B cell (primary cell): ENCODE measurements around the gene TPO. TPM values are rescaled to one million over a fixed set of nuclear protein-coding genes. Genes with fewer than 3 reads are reported as not detected.

Experiments used
- ATAC-seq: fragments of 200-7000 bp; cut with Tn5 transposase; one replicate; pipeline ENCODE4 v1.10.0; 2021; ENCODE audit warnings: low read depth, mild to moderate bottlenecking, moderate number of reproducible peaks, moderate library complexity
- CTCF ChIA-PET: fragments of 350-600 bp; sonication (Branson Sonifier 250); formaldehyde crosslinking; loops from one replicate; lab custom pipeline; 2021; ENCODE audit warnings: antibody characterized with exemption, inconsistent platforms; lab: Charles Lee
- POLR2A ChIA-PET: fragments of 350-600 bp; sonication (Branson Sonifier 250); formaldehyde crosslinking; loops from one replicate; lab custom pipeline; 2021; ENCODE audit warnings: antibody characterized with exemption; lab: Charles Lee
- DNase-seq: peaks from one replicate; pipeline ENCODE4 v3.0.0; 2013
- H2AFZ ChIP-seq: 2 replicates; pipeline ENCODE4 v1.6.1; 2012; ENCODE audit warnings: mild to moderate bottlenecking, low read depth, low read length; ENCODE audit not compliant: insufficient read depth, poor library complexity, severe bottlenecking
- H3K27ac ChIP-seq, 2 donors: 1 replicate in 1 of 2; 2 replicates in 1 of 2; pipeline ENCODE4 v1.5.1; 2012 to 2013; ENCODE audit warnings: low read length in 2 of 2, mild to moderate bottlenecking in 2 of 2, moderate library complexity in 1 of 2
- H3K27me3 ChIP-seq, 4 experiments: fragments of 200-600 bp in 1 of 4; sonication (generic) in 1 of 4; replicated peaks in 1 of 4; 1 replicate in 2 of 4; 2 replicates in 2 of 4; pipeline versions ENCODE4 v1.6.1 to v1.7.0; 2013 to 2016; ENCODE audit warnings: low read length in 3 of 4, mild to moderate bottlenecking in 2 of 4, mixed read lengths in 1 of 4, moderate library complexity in 1 of 4; ENCODE audit not compliant: insufficient read depth in 4 of 4, control insufficient read depth in 3 of 4; ENCODE audit errors: control extremely low read depth in 1 of 4
- H3K36me3 ChIP-seq, 2 experiments: replicated peaks in 1 of 2; 1 replicate in 1 of 2; 2 replicates in 1 of 2; pipeline versions ENCODE4 v1.6.1 to v1.7.1; 2013; ENCODE audit warnings: low read length in 1 of 2; ENCODE audit not compliant: insufficient read depth in 2 of 2, control insufficient read depth in 1 of 2; ENCODE audit errors: control extremely low read depth in 1 of 2, extremely low read depth in 1 of 2
- H3K4me1 ChIP-seq, 2 donors: fragments of 200-600 bp in 1 of 2; sonication (generic) in 1 of 2; 1 replicate in 1 of 2; 2 replicates in 1 of 2; pipeline versions ENCODE4 v1.5.1 to v1.6.1; 2013 to 2017; ENCODE audit warnings: low read length in 2 of 2; ENCODE audit not compliant: control insufficient read depth in 2 of 2, insufficient read depth in 2 of 2
- H3K4me2 ChIP-seq: replicated peaks from 2 replicates; pipeline ENCODE3; 2012; ENCODE audit warnings: mild to moderate bottlenecking, low read depth, low read length; ENCODE audit not compliant: poor library complexity, severe bottlenecking
- H3K4me3 ChIP-seq, 5 experiments: fragments of 200-600 bp in 1 of 5; sonication (generic) in 1 of 5; 1 replicate in 3 of 5; 2 replicates in 2 of 5; pipeline versions ENCODE4 v1.5.1 to v1.7.0; 2011 to 2016; ENCODE audit warnings: low read length in 4 of 5, mild to moderate bottlenecking in 4 of 5, low read depth in 2 of 5, control low read depth in 1 of 5, moderate library complexity in 1 of 5; ENCODE audit not compliant: insufficient read depth in 1 of 5; ENCODE audit errors: control extremely low read depth in 1 of 5, extremely low read depth in 1 of 5
- H3K79me2 ChIP-seq: fragments of 200-600 bp; sonication (generic); one replicate; pipeline ENCODE4 v1.6.0; 2016; ENCODE audit warnings: low read length; ENCODE audit not compliant: control insufficient read depth, insufficient read depth
- H3K9ac ChIP-seq: fragments of 200-600 bp; sonication (generic); 2 replicates; pipeline ENCODE4 v1.6.1; 2017; ENCODE audit warnings: mild to moderate bottlenecking, low read length, moderate library complexity
- H3K9me3 ChIP-seq, 3 donors: one replicate each; pipeline versions ENCODE4 v1.6.1 to v1.7.1; 2013; ENCODE audit warnings: low read length in 2 of 3; ENCODE audit not compliant: control insufficient read depth in 2 of 3, insufficient read depth in 1 of 3; ENCODE audit errors: control extremely low read depth in 1 of 3
- H4K20me1 ChIP-seq: 2 replicates; pipeline ENCODE4 v1.6.0; 2012; ENCODE audit warnings: mild to moderate bottlenecking, low read length; ENCODE audit not compliant: insufficient read depth, control insufficient read depth, poor library complexity, severe bottlenecking
- H3K27ac Mint-ChIP-seq: one replicate; pipeline ENCODE4 v1.8.0; 2021; ENCODE audit warnings: mixed read lengths
- H3K27me3 Mint-ChIP-seq: one replicate; pipeline ENCODE4 v1.8.0; 2021; ENCODE audit warnings: mixed read lengths
- H3K4me1 Mint-ChIP-seq: one replicate; pipeline ENCODE4 v1.8.0; 2021; ENCODE audit warnings: mixed read lengths
- H3K4me3 Mint-ChIP-seq: one replicate; pipeline ENCODE4 v1.8.0; 2021; ENCODE audit warnings: mixed read lengths
- H3K9me3 Mint-ChIP-seq: one replicate; pipeline ENCODE4 v1.8.0; 2022; ENCODE audit warnings: mixed read lengths; ENCODE audit not compliant: insufficient read depth
- EZH2 ChIP-seq: IDR thresholded peaks from 2 replicates; pipeline ENCODE4 v1.6.1; 2012; ENCODE audit warnings: borderline replicate concordance, low read depth, mild to moderate bottlenecking, moderate library complexity, low read length; ENCODE audit not compliant: insufficient read depth, poor library complexity, severe bottlenecking
- WGBS: methylation state at CpG from one replicate; pipeline ENCODE4 v1.1.5; 2013; ENCODE audit warnings: missing lambda C conversion rate; ENCODE audit not compliant: insufficient coverage; 5-methylcytosine and 5-hydroxymethylcytosine counted together
- intact Hi-C: fragments of 100-400 bp; cut with micrococcal nuclease; formaldehyde crosslinking; loops from one replicate; pipeline ENCODE4 v1.10.0; 2022
- polyA plus RNA-seq: library from polyadenylated mRNA; depleted of rRNA; stranded (reverse); fragments of >200 nt; gene quantifications from 2 replicates; pipeline ENCODE4 v1.2.3, GENCODE V29; 2012
- total RNA-seq, 2 donors: library from RNA; stranded (reverse); fragments of 120-200 nt in 1 of 2; gene quantifications; 1 replicate in 1 of 2; 2 replicates in 1 of 2; pipeline versions ENCODE4 v1.2.3 to v1.2.4, GENCODE V29; 2013 to 2022
- TF ChIP-seq, protein P1 (sequence below): fragments of 200-600 bp; IDR thresholded peaks from one replicate; pipeline ENCODE4 v1.8.0; 2022; ENCODE audit warnings: antibody characterized with exemption, mild to moderate bottlenecking

Gene TPO
- total and polyA plus RNA-seq, 2 donors (not counting 1 experiment from before 2014, with no cell fraction given): not detected

DNA sequence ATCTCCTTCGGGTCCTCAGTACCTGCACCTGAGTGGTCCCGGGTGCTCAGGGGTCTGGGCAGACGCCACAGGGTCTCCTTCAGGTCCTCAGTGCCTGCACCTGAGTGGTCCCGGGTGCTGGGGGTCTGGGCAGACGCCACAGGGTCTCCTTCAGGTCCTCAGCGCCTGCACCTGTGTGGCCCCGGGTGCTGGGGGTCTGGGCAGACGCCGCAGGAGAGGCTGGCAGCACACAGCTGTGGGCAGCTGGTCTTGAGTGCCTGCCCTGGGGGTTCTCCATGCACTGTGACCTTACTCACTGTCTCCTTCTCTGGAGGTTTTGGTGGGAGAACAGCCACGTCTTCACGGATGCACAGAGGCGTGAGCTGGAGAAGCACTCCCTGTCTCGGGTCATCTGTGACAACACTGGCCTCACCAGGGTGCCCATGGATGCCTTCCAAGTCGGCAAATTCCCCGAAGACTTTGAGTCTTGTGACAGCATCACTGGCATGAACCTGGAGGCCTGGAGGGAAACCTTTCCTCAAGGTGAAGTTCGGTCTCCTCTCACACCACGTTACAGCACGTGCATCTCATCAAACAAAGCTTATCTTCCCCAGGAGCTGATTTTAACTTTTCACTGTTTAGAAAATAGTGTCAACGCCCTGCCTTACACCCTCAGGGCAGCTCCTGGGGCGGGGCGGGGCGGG is 82.6 kb downstream of the TPO start:
- Histone ChIP-seq H3K27me3 (peaks cover 0 to 3% (median 0%) of the 10 kb centered on the region in 4 experiments), H3K36me3 (no peaks in the 10 kb centered on the region), H4K20me1 (no peaks in the 10 kb centered on the region), H3K9ac (no peak overlapping the region), H3K4me3 (no peak overlapping the region), H2AFZ (no peak overlapping the region), H3K4me2 (no peak overlapping the region), H3K79me2 (no peaks in the 10 kb centered on the region), H3K4me1 (no peaks in the 10 kb centered on the region), H3K27ac (no peak overlapping the region), H3K9me3 (no peaks in the 10 kb centered on the region)
- DNase-seq: no peak
- ChIA-PET CTCF (no interaction called here), POLR2A (no interaction called here)
- no peak overlapping the region for H3K27ac Mint-ChIP-seq
- intact Hi-C loops: no loop called here
- TF ChIP-seq EZH2: no peak
- ATAC-seq: no peak
- H3K4me3 Mint-ChIP-seq: no peak overlapping the region
- no peaks in the 10 kb centered on the region for H3K27me3 Mint-ChIP-seq
- H3K4me1 Mint-ChIP-seq: no peaks in the 10 kb centered on the region
- no peaks in the 10 kb centered on the region for H3K9me3 Mint-ChIP-seq
- 83% methylated on average over 21 of the region's 22 CpGs for WGBS

DNA sequence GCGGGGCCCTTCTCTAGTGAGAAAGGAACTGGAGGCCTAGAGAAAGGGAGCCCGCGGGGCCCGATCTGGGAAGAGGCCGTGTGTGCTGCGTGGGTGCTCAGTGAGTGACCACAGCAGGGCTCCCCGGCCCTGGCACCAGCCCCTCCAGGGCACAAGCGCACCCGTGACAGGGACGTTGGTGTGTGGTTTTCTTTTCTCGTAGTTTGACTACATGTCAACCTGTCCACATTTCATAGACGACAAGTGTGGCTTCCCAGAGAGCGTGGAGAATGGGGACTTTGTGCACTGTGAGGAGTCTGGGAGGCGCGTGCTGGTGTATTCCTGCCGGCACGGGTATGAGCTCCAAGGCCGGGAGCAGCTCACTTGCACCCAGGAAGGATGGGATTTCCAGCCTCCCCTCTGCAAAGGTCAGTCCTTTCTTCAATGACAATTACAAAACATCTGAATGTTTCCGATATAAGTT is 83.1 kb downstream of the TPO start:
- H3K27ac Mint-ChIP-seq: no peak overlapping the region
- H3K4me3 Mint-ChIP-seq: no peak overlapping the region
- ChIA-PET POLR2A (no interaction called here), CTCF (no interaction called here)
- Histone ChIP-seq H4K20me1 (no peaks in the 10 kb centered on the region), H3K4me2 (no peak overlapping the region), H3K9ac (no peak overlapping the region), H3K9me3 (no peaks in the 10 kb centered on the region), H3K4me1 (no peaks in the 10 kb centered on the region), H3K36me3 (no peaks in the 10 kb centered on the region), H3K27me3 (peaks cover 0 to 3% (median 0%) of the 10 kb centered on the region in 4 experiments), H3K79me2 (no peaks in the 10 kb centered on the region), H3K27ac (no peak overlapping the region), H2AFZ (no peak overlapping the region), H3K4me3 (no peak overlapping the region)
- WGBS: 87% methylated on average over 16 of the region's 19 CpGs
- no peaks in the 10 kb centered on the region for H3K27me3 Mint-ChIP-seq
- DNase-seq (no peak), ATAC-seq (no peak)
- H3K9me3 Mint-ChIP-seq: no peaks in the 10 kb centered on the region
- intact Hi-C loops: no loop called here
- no peaks in the 10 kb centered on the region for H3K4me1 Mint-ChIP-seq
- TF ChIP-seq EZH2: no peak
- TF ChIP-seq, protein P1, sequence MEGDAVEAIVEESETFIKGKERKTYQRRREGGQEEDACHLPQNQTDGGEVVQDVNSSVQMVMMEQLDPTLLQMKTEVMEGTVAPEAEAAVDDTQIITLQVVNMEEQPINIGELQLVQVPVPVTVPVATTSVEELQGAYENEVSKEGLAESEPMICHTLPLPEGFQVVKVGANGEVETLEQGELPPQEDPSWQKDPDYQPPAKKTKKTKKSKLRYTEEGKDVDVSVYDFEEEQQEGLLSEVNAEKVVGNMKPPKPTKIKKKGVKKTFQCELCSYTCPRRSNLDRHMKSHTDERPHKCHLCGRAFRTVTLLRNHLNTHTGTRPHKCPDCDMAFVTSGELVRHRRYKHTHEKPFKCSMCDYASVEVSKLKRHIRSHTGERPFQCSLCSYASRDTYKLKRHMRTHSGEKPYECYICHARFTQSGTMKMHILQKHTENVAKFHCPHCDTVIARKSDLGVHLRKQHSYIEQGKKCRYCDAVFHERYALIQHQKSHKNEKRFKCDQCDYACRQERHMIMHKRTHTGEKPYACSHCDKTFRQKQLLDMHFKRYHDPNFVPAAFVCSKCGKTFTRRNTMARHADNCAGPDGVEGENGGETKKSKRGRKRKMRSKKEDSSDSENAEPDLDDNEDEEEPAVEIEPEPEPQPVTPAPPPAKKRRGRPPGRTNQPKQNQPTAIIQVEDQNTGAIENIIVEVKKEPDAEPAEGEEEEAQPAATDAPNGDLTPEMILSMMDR: no peak
